HCT116 (cell line): Measurements from ENCODE around the gene OR6M1. TPM values are rescaled to one million over a fixed set of nuclear protein-coding genes. Genes with fewer than 3 reads are reported as not detected.

Source experiments
- ATAC-seq: fragments of 200-7000 bp; cut with Tn5 transposase; 2 replicates; pipeline ENCODE4 v1.9.1; 2020; ENCODE audit warnings: mild to moderate bottlenecking, moderate library complexity
- BruUV-seq: library from RNA; stranded (reverse); fragments of 400-500 nt; replicated peaks from 2 replicates; lab custom pipeline; 2021; lab: Mats Ljungman, UMichigan
- CTCF ChIA-PET: fragments of 300-600 bp; sonication (Branson Sonifier 250); formaldehyde crosslinking; loops from one replicate; lab custom pipeline; 2021; ENCODE audit warnings: antibody characterized with exemption; lab: Charles Lee
- POLR2A ChIA-PET: fragments of 300-600, 350-600 bp; sonication (Branson Sonifier 250); formaldehyde crosslinking; loops from one replicate; lab custom pipeline; 2021; ENCODE audit warnings: antibody characterized with exemption; lab: Charles Lee
- RAD21 ChIA-PET, 2 experiments: fragments of 300-600 bp; sonication (Branson Sonifier 250); formaldehyde crosslinking; loops; one replicate each; lab custom pipeline; 2023; ENCODE audit warnings: low total read pairs in 2 of 2; ENCODE audit not compliant: uncharacterized antibody in 2 of 2, unreplicated experiment in 2 of 2, low non-redundant PET in 1 of 2; lab: Charles Lee
- DNase-seq: peaks from one replicate; pipeline ENCODE4 v3.0.0-alpha.2; 2010; ENCODE audit warnings: low read depth, low spot score
- H2AFZ ChIP-seq: fragments of 200-600 bp; shearing (Covaris generic), sonication (generic); 2 replicates; pipeline ENCODE4 v1.6.1; 2017; ENCODE audit warnings: low read depth, mixed run types, mixed read lengths, antibody characterized with exemption, low read length; ENCODE audit not compliant: poor library complexity, severe bottlenecking
- H3K27ac ChIP-seq: 2 replicates; pipeline ENCODE4 v1.5.1; 2012; ENCODE audit warnings: low read depth, low read length
- H3K27me3 ChIP-seq: fragments of 200-600 bp; sonication (generic); 2 replicates; pipeline ENCODE4 v1.6.1; 2016; ENCODE audit warnings: mixed run types, low read length, mixed read lengths; ENCODE audit not compliant: insufficient read depth
- H3K36me3 ChIP-seq, 2 experiments: fragments of 200-500 bp in 1 of 2; fragments of 200-600 bp in 1 of 2; sonication (Bioruptor generic) in 1 of 2; sonication (generic) in 1 of 2; 2 replicates each; pipeline versions ENCODE4 v1.5.1 to v1.6.1; 2014 to 2016; ENCODE audit warnings: low read length in 2 of 2, inconsistent platforms in 1 of 2, mixed read lengths in 1 of 2, mixed run types in 1 of 2; ENCODE audit not compliant: insufficient read depth in 2 of 2, control insufficient read depth in 1 of 2
- H3K4me1 ChIP-seq, 2 experiments: fragments of 200-600 bp in 1 of 2; sonication (generic) in 1 of 2; 2 replicates each; pipeline versions ENCODE4 v1.5.1 to v1.6.1; 2012 to 2017; ENCODE audit warnings: low read length in 2 of 2, inconsistent platforms in 1 of 2, mild to moderate bottlenecking in 1 of 2, mixed read lengths in 1 of 2, mixed run types in 1 of 2, moderate library complexity in 1 of 2; ENCODE audit not compliant: insufficient read depth in 2 of 2, control insufficient read depth in 1 of 2
- H3K4me2 ChIP-seq: fragments of 200-600 bp; sonication (generic); 2 replicates; pipeline ENCODE4 v1.6.1; 2017; ENCODE audit warnings: mixed run types, low read length, mixed read lengths
- H3K4me3 ChIP-seq, 2 experiments: fragments of 200-600 bp in 1 of 2; sonication (generic) in 1 of 2; replicated peaks in 1 of 2; 2 replicates each; pipeline ENCODE4 v1.5.1; 2011 to 2016; ENCODE audit warnings: low read length in 2 of 2, control low read depth in 1 of 2, low read depth in 1 of 2, mild to moderate bottlenecking in 1 of 2, mixed read lengths in 1 of 2, mixed run types in 1 of 2
- H3K79me2 ChIP-seq: fragments of 200-600 bp; sonication (generic); 2 replicates; pipeline ENCODE4 v1.6.1; 2017; ENCODE audit warnings: mild to moderate bottlenecking, mixed run types, low read length, moderate library complexity, mixed read lengths; ENCODE audit not compliant: insufficient read depth
- H3K9ac ChIP-seq: fragments of 200-600 bp; sonication (generic); 2 replicates; pipeline ENCODE4 v1.6.1; 2016; ENCODE audit warnings: low read length, mixed read lengths
- H3K9me2 ChIP-seq: fragments of 200-600 bp; sonication (generic), shearing (Covaris generic); 2 replicates; pipeline ENCODE4 v1.6.1; 2017; ENCODE audit warnings: mixed run types, mild to moderate bottlenecking, moderate library complexity; ENCODE audit not compliant: insufficient read depth
- H3K9me3 ChIP-seq, 2 experiments: fragments of 200-500 bp in 1 of 2; fragments of 200-600 bp in 1 of 2; sonication (Bioruptor generic) in 1 of 2; sonication (generic) in 1 of 2; 2 replicates each; pipeline ENCODE4 v1.6.1; 2014 to 2017; ENCODE audit warnings: low read length in 2 of 2, mixed read lengths in 2 of 2, inconsistent platforms in 1 of 2, low read depth in 1 of 2, mild to moderate bottlenecking in 1 of 2, mixed run types in 1 of 2, moderate library complexity in 1 of 2; ENCODE audit not compliant: control insufficient read depth in 1 of 2, insufficient read depth in 1 of 2
- H4K20me1 ChIP-seq: fragments of 200-600 bp; sonication (generic), shearing (Covaris generic); 2 replicates; pipeline ENCODE4 v1.6.1; 2017; ENCODE audit warnings: mixed run types, mild to moderate bottlenecking, moderate library complexity; ENCODE audit not compliant: insufficient read depth
- CBX3 ChIP-seq: IDR thresholded peaks from 2 replicates; pipeline ENCODE4 v1.6.1; 2012; ENCODE audit warnings: low read depth
- CEBPB ChIP-seq: IDR thresholded peaks from 2 replicates; pipeline ENCODE4 v1.6.1; 2012; ENCODE audit warnings: low read depth
- EGR1 ChIP-seq: IDR thresholded peaks from 2 replicates; pipeline ENCODE4 v1.6.1; 2012; ENCODE audit warnings: low read depth
- ELF1 ChIP-seq: IDR thresholded peaks from 2 replicates; pipeline ENCODE4 v1.6.1; 2012; ENCODE audit warnings: low read depth, borderline replicate concordance
- FOSL1 ChIP-seq: IDR thresholded peaks from 2 replicates; pipeline ENCODE4 v1.6.1; 2012; ENCODE audit warnings: low read depth
- POLR2A ChIP-seq: IDR thresholded peaks from 2 replicates; pipeline ENCODE4 v1.7.0; 2011; ENCODE audit warnings: borderline replicate concordance; ENCODE audit not compliant: insufficient read depth, insufficient read length; ENCODE audit errors: extremely low read depth
- POLR2AphosphoS5 ChIP-seq: IDR thresholded peaks from 2 replicates; pipeline ENCODE4 v1.6.1; 2011; ENCODE audit warnings: mild to moderate bottlenecking, low read depth, low read length, moderate library complexity
- REST ChIP-seq: IDR thresholded peaks from 2 replicates; pipeline ENCODE4 v1.6.1; 2012; ENCODE audit warnings: low read depth
- SIN3A ChIP-seq: IDR thresholded peaks from 2 replicates; pipeline ENCODE4 v1.6.1; 2012; ENCODE audit warnings: low read depth
- SP1 ChIP-seq: IDR thresholded peaks from 2 replicates; pipeline ENCODE4 v1.6.1; 2012; ENCODE audit warnings: low read depth
- SRF ChIP-seq: IDR thresholded peaks from 2 replicates; pipeline ENCODE4 v1.6.1; 2012; ENCODE audit warnings: low read depth
- YY1 ChIP-seq: IDR thresholded peaks from 2 replicates; pipeline ENCODE4 v1.6.1; 2011; ENCODE audit warnings: low read length, low read depth, moderate library complexity, mild to moderate bottlenecking; ENCODE audit not compliant: insufficient replicate concordance; ENCODE audit errors: extremely low read depth
- ZNF274 ChIP-seq: fragments of 200-500 bp; sonication (Bioruptor generic); IDR thresholded peaks from 2 replicates; pipeline ENCODE4 v1.6.1; 2014; ENCODE audit warnings: mild to moderate bottlenecking, low read depth, low read length, inconsistent platforms
- intact Hi-C: fragments of 100-400 bp; cut with micrococcal nuclease; formaldehyde crosslinking; loops from 2 replicates; pipeline ENCODE4 v1.10.0; 2022
- total RNA-seq: library from RNA; stranded (reverse); gene quantifications from one replicate; pipeline ENCODE4 v1.2.1, GENCODE V29; 2021; ENCODE audit not compliant: unreplicated experiment
- TF ChIP-seq, protein P1 (sequence below): IDR thresholded peaks from 2 replicates; pipeline ENCODE4 v1.6.1; 2011; ENCODE audit warnings: mild to moderate bottlenecking, low read length, moderate library complexity; ENCODE audit not compliant: insufficient replicate concordance; ENCODE audit errors: extremely low read depth

The OR6M1 gene
- total RNA-seq, 1 experiment from 2014 or later, result not detected

DNA sequence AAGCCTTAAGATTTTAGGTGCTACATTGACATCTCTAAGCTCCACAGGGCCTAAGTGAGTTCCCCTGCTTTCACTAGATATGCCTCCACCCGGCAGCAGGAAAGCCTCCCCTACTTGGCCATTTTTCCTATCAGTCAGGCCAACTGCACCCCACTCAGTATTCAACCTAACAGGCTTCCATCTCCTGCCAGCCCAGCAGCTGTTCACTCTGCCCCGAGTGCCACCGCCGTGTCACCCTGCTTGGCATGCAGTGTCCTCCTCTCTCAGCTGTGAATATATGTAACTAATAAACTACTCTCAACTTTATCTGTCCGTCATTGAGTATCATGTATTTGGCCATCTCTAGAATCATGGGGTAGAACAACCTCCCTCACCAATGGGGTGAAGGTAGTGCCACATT is 9.0 kb upstream of the OR6M1 start:
- ChIA-PET RAD21 (no interaction called here), POLR2A (no interaction called here)
- intact Hi-C loops, result no loop called here

More for the DNA sequence above, 9.0 kb upstream of the OR6M1 start:
- no peak for DNase-seq
- no peak overlapping the region for H3K9ac ChIP-seq
- peaks cover 16% of the 10 kb centered on the region; the same call in 1 of the 2 replicates for H3K27me3 ChIP-seq
- TF ChIP-seq CBX3, result no peak
- no peak for TF ChIP-seq SIN3A
- no peak for TF ChIP-seq YY1
- no peak for TF ChIP-seq EGR1
- no peak for TF ChIP-seq FOSL1
- no peak for TF ChIP-seq POLR2AphosphoS5
- TF ChIP-seq ZNF274, result no peak
- TF ChIP-seq ELF1, result no peak
- TF ChIP-seq SRF, result no peak
- TF ChIP-seq CEBPB, result no peak
- TF ChIP-seq, protein P1, sequence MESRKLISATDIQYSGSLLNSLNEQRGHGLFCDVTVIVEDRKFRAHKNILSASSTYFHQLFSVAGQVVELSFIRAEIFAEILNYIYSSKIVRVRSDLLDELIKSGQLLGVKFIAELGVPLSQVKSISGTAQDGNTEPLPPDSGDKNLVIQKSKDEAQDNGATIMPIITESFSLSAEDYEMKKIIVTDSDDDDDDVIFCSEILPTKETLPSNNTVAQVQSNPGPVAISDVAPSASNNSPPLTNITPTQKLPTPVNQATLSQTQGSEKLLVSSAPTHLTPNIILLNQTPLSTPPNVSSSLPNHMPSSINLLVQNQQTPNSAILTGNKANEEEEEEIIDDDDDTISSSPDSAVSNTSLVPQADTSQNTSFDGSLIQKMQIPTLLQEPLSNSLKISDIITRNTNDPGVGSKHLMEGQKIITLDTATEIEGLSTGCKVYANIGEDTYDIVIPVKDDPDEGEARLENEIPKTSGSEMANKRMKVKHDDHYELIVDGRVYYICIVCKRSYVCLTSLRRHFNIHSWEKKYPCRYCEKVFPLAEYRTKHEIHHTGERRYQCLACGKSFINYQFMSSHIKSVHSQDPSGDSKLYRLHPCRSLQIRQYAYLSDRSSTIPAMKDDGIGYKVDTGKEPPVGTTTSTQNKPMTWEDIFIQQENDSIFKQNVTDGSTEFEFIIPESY, result no peak
- TF ChIP-seq SP1, result no peak
- TF ChIP-seq POLR2A, result no peak
- TF ChIP-seq REST, result no peak
- H3K9me3 ChIP-seq, result no peaks in the 10 kb centered on the region
- H3K4me2 ChIP-seq, result no peak overlapping the region
- H3K9me2 ChIP-seq, result no peaks in the 10 kb centered on the region
- no peaks in the 10 kb centered on the region for H3K79me2 ChIP-seq
- no TSS peak for BruUV-seq
- no peaks in the 10 kb centered on the region for H3K4me1 ChIP-seq
- no peaks in the 10 kb centered on the region for H3K36me3 ChIP-seq
- H4K20me1 ChIP-seq, result no peaks in the 10 kb centered on the region
- H3K27ac ChIP-seq, result no peak overlapping the region
- H3K4me3 ChIP-seq, result no peak overlapping the region
- CTCF ChIA-PET, result no interaction called here
- no peak for ATAC-seq
- no peak overlapping the region for H2AFZ ChIP-seq
